GM23248 (cell line): ENCODE data around the gene RAD51B. TPM values are rescaled to one million over a fixed set of nuclear protein-coding genes. Genes with fewer than 3 reads are reported as not detected.
A peak's percentile ranks its signal among the peaks of the same experiment; 100 is the strongest.

Experiments used
- DNase-seq: peaks from one replicate; pipeline ENCODE4 v3.0.0-alpha.2; 2015
- H2AFZ ChIP-seq: fragments of 200-600 bp; sonication (generic); 2 replicates; pipeline ENCODE4 v1.6.1; 2016; ENCODE audit warnings: antibody characterized with exemption
- H3F3A ChIP-seq: fragments of 200-600 bp; sonication (generic); 2 replicates; pipeline ENCODE4 v1.6.1; 2016; ENCODE audit warnings: mild to moderate bottlenecking, antibody characterized with exemption, mixed run types; ENCODE audit not compliant: insufficient read depth
- H3K27ac ChIP-seq: fragments of 200-600 bp; sonication (generic); 2 replicates; pipeline ENCODE4 v1.5.1; 2016; ENCODE audit warnings: mild to moderate bottlenecking
- H3K27me3 ChIP-seq: fragments of 200-600 bp; sonication (generic); replicated peaks from 2 replicates; pipeline ENCODE4 v1.6.1; 2016; ENCODE audit warnings: mild to moderate bottlenecking; ENCODE audit not compliant: insufficient read depth
- H3K36me3 ChIP-seq: fragments of 200-600 bp; sonication (generic); 2 replicates; pipeline ENCODE4 v1.6.1; 2016; ENCODE audit warnings: low read depth, mild to moderate bottlenecking
- H3K4me1 ChIP-seq: fragments of 200-600 bp; sonication (generic); 2 replicates; pipeline ENCODE4 v1.6.1; 2016; ENCODE audit warnings: mild to moderate bottlenecking; ENCODE audit not compliant: insufficient read depth
- H3K4me2 ChIP-seq: fragments of 200-600 bp; sonication (generic); one replicate; pipeline ENCODE4 v1.6.1; 2016; ENCODE audit warnings: mild to moderate bottlenecking; ENCODE audit not compliant: unreplicated experiment
- H3K4me3 ChIP-seq: fragments of 200-600 bp; sonication (generic); 2 replicates; pipeline ENCODE4 v1.5.1; 2016; ENCODE audit warnings: mild to moderate bottlenecking
- H3K79me2 ChIP-seq: fragments of 200-600 bp; sonication (generic); 2 replicates; pipeline ENCODE4 v1.6.1; 2016; ENCODE audit warnings: mild to moderate bottlenecking; ENCODE audit not compliant: insufficient read depth
- H3K9ac ChIP-seq: fragments of 200-600 bp; sonication (generic); 2 replicates; pipeline ENCODE4 v1.6.1; 2016; ENCODE audit warnings: mild to moderate bottlenecking
- H3K9me2 ChIP-seq: fragments of 200-600 bp; sonication (generic); 2 replicates; pipeline ENCODE4 v1.6.1; 2016; ENCODE audit warnings: mixed run types, mild to moderate bottlenecking, moderate library complexity; ENCODE audit not compliant: insufficient read depth
- H3K9me3 ChIP-seq: fragments of 200-600 bp; sonication (generic); one replicate; pipeline ENCODE4 v1.6.1; 2017; ENCODE audit warnings: low read depth
- H4K20me1 ChIP-seq: fragments of 200-600 bp; sonication (generic); 2 replicates; pipeline ENCODE4 v1.6.0; 2016; ENCODE audit not compliant: insufficient read depth
- EZH2 ChIP-seq: fragments of 200-600 bp; sonication (generic); IDR thresholded peaks from 2 replicates; pipeline ENCODE4 v1.6.1; 2018; ENCODE audit warnings: antibody characterized with exemption, mild to moderate bottlenecking; ENCODE audit not compliant: insufficient read depth, poor library complexity, severe bottlenecking
- EZH2phosphoT487 ChIP-seq: fragments of 200-600 bp; sonication (generic); IDR thresholded peaks from 2 replicates; pipeline ENCODE4 v1.6.1; 2018; ENCODE audit warnings: antibody characterized with exemption, moderate library complexity, mild to moderate bottlenecking, low read depth; ENCODE audit not compliant: insufficient read depth
- WGBS, 2 experiments: methylation state at CpG; one replicate each; pipeline ENCODE4 v1.1.6; 2015 to 2017; ENCODE audit warnings: low lambda C conversion rate in 2 of 2, low coverage in 1 of 2; ENCODE audit errors: missing lambda C conversion rate in 2 of 2; 5-methylcytosine and 5-hydroxymethylcytosine counted together
- in situ Hi-C: fragments of 300-500 bp; cut with MboI; formaldehyde crosslinking; loops from 2 replicates; pipeline ENCODE4 v1.15.0; 2020
- polyA plus RNA-seq: library from polyadenylated mRNA; unstranded; fragments of >200 nt; fragmentation: Nextera tagmentation; extraction: Ambion mirVana; gene quantifications from 2 replicates; pipeline ENCODE4 v1.2.1, GENCODE V29; 2016
- total RNA-seq: library from RNA; depleted of rRNA; stranded (reverse); fragments of >200 nt; shearing (Covaris generic); gene quantifications from 2 replicates; pipeline ENCODE4 v1.2.3, GENCODE V29; 2014

RAD51B gene
- total and polyA plus RNA-seq, 2 experiments from 2014 or later, result 4.0 to 8.8 TPM

- Histone ChIP-seq H3K27ac (no peak overlapping the region), H3K9me2 (no peaks in the 10 kb centered on the region), H3K9ac (no peak overlapping the region), H3K4me1 (no peaks in the 10 kb centered on the region), H3K36me3 (no peaks in the 10 kb centered on the region), H4K20me1 (no peaks in the 10 kb centered on the region), H3K4me2 (no peak overlapping the region), H3K9me3 (no peaks in the 10 kb centered on the region), H3K79me2 (no peaks in the 10 kb centered on the region), H3K27me3 (no peaks in the 10 kb centered on the region), H3F3A (no peaks in the 10 kb centered on the region), H2AFZ (no peak overlapping the region), H3K4me3 (no peak overlapping the region)
- 77 to 78% methylated on average over 3 of the region's 3 CpGs for WGBS, 2 experiments
- in situ Hi-C loops, result no loop called here
- DNase-seq, result no peak
- TF ChIP-seq EZH2phosphoT487, result no peak
- no peak for TF ChIP-seq EZH2
These were observed 374.5 kb downstream of the RAD51B start for GRCh38 chr14:68193970-68194681.

DNA sequence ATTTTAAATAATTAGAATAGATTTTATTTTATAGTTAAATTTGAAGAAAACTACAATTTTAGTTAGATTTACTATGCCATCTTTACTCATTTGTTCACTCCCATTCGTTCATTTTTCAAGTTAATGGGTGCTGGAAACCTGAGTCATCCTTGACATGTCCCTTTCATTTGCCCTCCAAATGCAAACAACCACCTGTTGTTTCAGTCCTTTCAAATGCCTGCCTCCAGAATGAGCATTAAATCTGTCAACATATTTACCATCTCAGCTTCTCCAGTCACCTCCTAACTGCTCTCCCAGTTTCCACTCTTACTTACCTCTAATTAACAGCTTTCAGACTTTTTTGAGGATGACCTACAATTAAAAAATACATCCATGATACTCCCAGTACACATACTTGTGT is 375.5 kb downstream of the RAD51B start:
- Histone ChIP-seq H3K27me3 (no peaks in the 10 kb centered on the region), H3K4me3 (no peak overlapping the region), H2AFZ (no peak overlapping the region), H3K9ac (no peak overlapping the region), H3K4me1 (no peaks in the 10 kb centered on the region), H3K9me2 (no peaks in the 10 kb centered on the region), H3K9me3 (no peaks in the 10 kb centered on the region), H3K36me3 (no peaks in the 10 kb centered on the region), H3K27ac (no peak overlapping the region), H3K79me2 (no peaks in the 10 kb centered on the region), H4K20me1 (no peaks in the 10 kb centered on the region), H3F3A (no peaks in the 10 kb centered on the region), H3K4me2 (no peak overlapping the region)
- no peak for DNase-seq
- no peak for TF ChIP-seq EZH2phosphoT487
- no peak for TF ChIP-seq EZH2
- 61 to 64% methylated on average over 1 of the region's 1 CpG for WGBS, 2 experiments
- in situ Hi-C loops, result no loop called here

DNA sequence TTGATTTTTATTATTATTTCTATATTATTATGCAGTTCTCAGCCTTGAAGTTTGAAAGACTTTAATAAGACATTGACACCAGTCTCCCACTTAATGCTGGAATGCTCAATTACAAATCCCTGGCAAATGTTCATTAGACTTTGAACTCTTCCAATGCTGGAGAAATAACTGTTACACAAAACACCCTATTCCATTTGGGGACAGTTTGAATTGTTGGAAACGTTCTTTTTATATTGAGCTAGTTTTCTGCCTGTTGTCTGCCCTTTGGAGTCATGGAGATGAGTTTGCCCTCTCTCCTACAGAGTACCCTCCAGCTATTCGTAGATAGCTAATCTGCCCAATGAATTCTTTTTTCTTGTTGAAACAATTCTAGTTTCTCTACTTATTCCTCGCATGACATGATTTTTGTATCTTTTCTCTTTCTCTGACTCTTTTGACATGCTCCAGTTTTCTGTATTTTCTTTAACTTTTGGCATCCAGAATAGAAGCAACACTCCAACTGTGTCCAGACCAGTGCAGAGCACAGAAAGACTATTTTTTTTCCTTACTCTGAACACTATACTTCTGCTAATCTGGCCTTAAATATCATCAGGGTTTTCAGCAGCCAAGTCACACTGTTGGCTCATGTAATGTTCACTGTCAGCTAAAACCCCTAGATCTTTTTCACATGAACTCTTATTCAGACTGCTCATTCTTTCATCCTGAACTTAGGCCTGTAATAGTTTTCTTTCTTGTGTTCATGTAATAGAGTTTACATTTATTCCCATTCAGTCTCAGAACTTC is 379.3 kb downstream of the RAD51B start:
- in situ Hi-C loops, result no loop called here
- H4K20me1 ChIP-seq, result no peaks in the 10 kb centered on the region
- H3K4me3 ChIP-seq, result no peak overlapping the region
- no peaks in the 10 kb centered on the region for H3K27me3 ChIP-seq
- H3F3A ChIP-seq, result no peaks in the 10 kb centered on the region
- no peak for DNase-seq
- no peak overlapping the region for H3K4me2 ChIP-seq
- no peak overlapping the region for H3K27ac ChIP-seq
- H3K36me3 ChIP-seq, result no peaks in the 10 kb centered on the region
- no peak overlapping the region for H3K9ac ChIP-seq
- TF ChIP-seq EZH2 (no peak), EZH2phosphoT487 (no peak)
- no peaks in the 10 kb centered on the region for H3K79me2 ChIP-seq
- H3K9me3 ChIP-seq, result no peaks in the 10 kb centered on the region
- WGBS, 2 experiments, result 45 to 47% methylated on average over 3 of the region's 3 CpGs
- no peaks in the 10 kb centered on the region for H3K4me1 ChIP-seq
- H2AFZ ChIP-seq, result no peak overlapping the region
- H3K9me2 ChIP-seq, result no peaks in the 10 kb centered on the region

- Histone ChIP-seq H2AFZ (peak overlapping the region; percentile 18; the same call in 1 of the 2 replicates), H3K4me1 (no peaks in the 10 kb centered on the region), H3K9me3 (no peaks in the 10 kb centered on the region), H3F3A (no peaks in the 10 kb centered on the region), H3K79me2 (no peaks in the 10 kb centered on the region), H3K9me2 (no peaks in the 10 kb centered on the region), H3K9ac (no peak overlapping the region), H3K27ac (no peak overlapping the region), H3K4me3 (no peak overlapping the region), H4K20me1 (no peaks in the 10 kb centered on the region), H3K4me2 (no peak overlapping the region), H3K27me3 (no peaks in the 10 kb centered on the region), H3K36me3 (no peaks in the 10 kb centered on the region)
- in situ Hi-C loops, result no loop called here
- DNase-seq, result no peak
- TF ChIP-seq EZH2 (no peak), EZH2phosphoT487 (no peak)
- 50 to 52% methylated on average over 8 of the region's 8 CpGs for WGBS, 2 experiments
These were observed 380.1 kb downstream of the RAD51B start for GRCh38 chr14:68199554-68200151.
